IMR-90 (cell line): ENCODE data around the gene NAGLU. TPM values are rescaled to one million over a fixed set of nuclear protein-coding genes. Genes with fewer than 3 reads are reported as not detected.

ENCODE experiments used
- ATAC-seq: fragments of 200-7000 bp; cut with Tn5 transposase; 2 replicates; pipeline ENCODE4 v1.9.1; 2020; ENCODE audit warnings: low read depth, mild to moderate bottlenecking, moderate library complexity
- BruUV-seq: library from RNA; stranded (reverse); fragments of 400-500 nt; replicated peaks from 2 replicates; lab custom pipeline; 2021; lab: Mats Ljungman, UMichigan
- CTCF ChIA-PET: fragments of 300-600 bp; formaldehyde crosslinking; extraction: SDS; loops from one replicate; lab custom pipeline; 2021; ENCODE audit warnings: antibody characterized with exemption; lab: Yijun Ruan, JAX
- POLR2A ChIA-PET: fragments of 300-600 bp; sonication (Branson Sonifier 250); formaldehyde crosslinking; loops from one replicate; lab custom pipeline; 2022; ENCODE audit warnings: antibody characterized with exemption; ENCODE audit not compliant: unreplicated experiment; lab: Charles Lee
- DNase-seq: peaks from one replicate; pipeline ENCODE4 v3.0.0; 2013
- H2AFZ ChIP-seq: replicated peaks from 2 replicates; pipeline ENCODE3; 2013; ENCODE audit warnings: low read length, mild to moderate bottlenecking; ENCODE audit not compliant: poor library complexity
- H2AK5ac ChIP-seq: 2 replicates; pipeline ENCODE4 v1.6.1; 2013; ENCODE audit warnings: low read depth, low read length, inconsistent platforms
- H2AK9ac ChIP-seq: replicated peaks from 2 replicates; pipeline ENCODE3; 2013; ENCODE audit warnings: mild to moderate bottlenecking, low read depth, low read length, moderate library complexity; ENCODE audit not compliant: poor library complexity
- H2BK120ac ChIP-seq: 2 replicates; pipeline ENCODE4 v1.6.1; 2013; ENCODE audit warnings: low read depth, low read length, inconsistent platforms
- H2BK15ac ChIP-seq: 3 replicates; pipeline ENCODE4 v1.6.1; 2013; ENCODE audit warnings: low read depth, low read length, inconsistent platforms
- H2BK20ac ChIP-seq: 2 replicates; pipeline ENCODE4 v1.6.1; 2013; ENCODE audit warnings: low read depth, mild to moderate bottlenecking, inconsistent platforms, low read length, moderate library complexity
- H2BK5ac ChIP-seq: 2 replicates; pipeline ENCODE4 v1.6.1; 2013; ENCODE audit warnings: mild to moderate bottlenecking, low read depth, low read length, inconsistent platforms; ENCODE audit not compliant: poor library complexity, severe bottlenecking
- H3K14ac ChIP-seq: replicated peaks from 2 replicates; pipeline ENCODE4 v1.6.1; 2013; ENCODE audit warnings: low read depth, low read length, inconsistent platforms
- H3K18ac ChIP-seq: 2 replicates; pipeline ENCODE4 v1.6.1; 2013; ENCODE audit warnings: low read depth, low read length, control low read depth
- H3K23ac ChIP-seq: 2 replicates; pipeline ENCODE4 v1.6.1; 2013; ENCODE audit warnings: low read depth, low read length, inconsistent platforms
- H3K27ac ChIP-seq: 2 replicates; pipeline ENCODE4 v1.5.1; 2013; ENCODE audit warnings: mild to moderate bottlenecking, control low read depth, low read length; ENCODE audit not compliant: insufficient read depth
- H3K27me3 ChIP-seq: 2 replicates; pipeline ENCODE4 v1.6.1; 2013; ENCODE audit warnings: low read length; ENCODE audit not compliant: control insufficient read depth, insufficient read depth
- H3K36me3 ChIP-seq: 2 replicates; pipeline ENCODE4 v1.6.1; 2013; ENCODE audit warnings: low read length, mixed read lengths; ENCODE audit not compliant: control insufficient read depth, insufficient read depth
- H3K4ac ChIP-seq: 2 replicates; pipeline ENCODE4 v1.6.1; 2013; ENCODE audit warnings: low read depth, low read length, inconsistent platforms
- H3K4me1 ChIP-seq: 2 replicates; pipeline ENCODE4 v1.6.1; 2013; ENCODE audit warnings: low read length, mixed read lengths; ENCODE audit not compliant: control insufficient read depth, insufficient read depth
- H3K4me2 ChIP-seq: 2 replicates; pipeline ENCODE4 v1.6.1; 2013; ENCODE audit warnings: low read depth, mild to moderate bottlenecking, control low read depth, low read length, moderate library complexity
- H3K4me3 ChIP-seq: 2 replicates; pipeline ENCODE4 v1.5.1; 2013; ENCODE audit warnings: low read depth, mild to moderate bottlenecking, control low read depth, low read length, moderate library complexity; ENCODE audit not compliant: insufficient read depth
- H3K56ac ChIP-seq: 2 replicates; pipeline ENCODE4 v1.6.1; 2013; ENCODE audit warnings: low read length, inconsistent platforms; ENCODE audit not compliant: insufficient read depth; ENCODE audit errors: extremely low read depth
- H3K79me1 ChIP-seq, 2 experiments: 2 replicates each; pipeline ENCODE4 v1.6.1; 2013; ENCODE audit warnings: low read length in 2 of 2, inconsistent platforms in 1 of 2, low read depth in 1 of 2
- H3K9ac ChIP-seq: 2 replicates; pipeline ENCODE4 v1.6.1; 2013; ENCODE audit warnings: low read depth, low read length, control low read depth
- H3K9me1 ChIP-seq: 2 replicates; pipeline ENCODE4 v1.6.1; 2013; ENCODE audit warnings: low read length, inconsistent platforms; ENCODE audit not compliant: insufficient read depth
- H3K9me3 ChIP-seq: 2 replicates; pipeline ENCODE4 v1.6.1; 2013; ENCODE audit warnings: low read length; ENCODE audit not compliant: control insufficient read depth, insufficient read depth
- H4K20me1 ChIP-seq: 2 replicates; pipeline ENCODE4 v1.6.1; 2013; ENCODE audit warnings: low read length, inconsistent platforms; ENCODE audit not compliant: insufficient read depth
- H4K5ac ChIP-seq: 2 replicates; pipeline ENCODE4 v1.6.1; 2013; ENCODE audit warnings: mild to moderate bottlenecking, low read depth, low read length, control low read depth
- H4K8ac ChIP-seq, 2 experiments: 2 replicates each; pipeline ENCODE4 v1.6.1; 2013; ENCODE audit warnings: low read depth in 2 of 2, low read length in 2 of 2, control low read depth in 1 of 2, inconsistent platforms in 1 of 2
- H4K91ac ChIP-seq: 2 replicates; pipeline ENCODE4 v1.6.1; 2013; ENCODE audit warnings: low read depth, low read length, inconsistent platforms; ENCODE audit not compliant: insufficient read depth
- CEBPB ChIP-seq: IDR thresholded peaks from 2 replicates; pipeline ENCODE4 v1.6.1; 2012; ENCODE audit warnings: low read depth, low read length, improper control_type of control experiment
- CHD1 ChIP-seq: IDR thresholded peaks from 2 replicates; pipeline ENCODE4 v1.6.1; 2012; ENCODE audit warnings: low read depth, low read length, improper control_type of control experiment
- CTCF ChIP-seq: conservative IDR thresholded peaks from 2 replicates; pipeline ENCODE4 v1.5.1; 2012; ENCODE audit warnings: mild to moderate bottlenecking, low read depth, low read length, improper control_type of control experiment
- ELK1 ChIP-seq: fragments of 150-350 bp; IDR thresholded peaks from 2 replicates; pipeline ENCODE4 v1.6.1; 2016; ENCODE audit warnings: low read depth, mild to moderate bottlenecking, low read length, moderate library complexity, borderline replicate concordance
- POLR2A ChIP-seq: IDR thresholded peaks from 2 replicates; pipeline ENCODE4 v1.6.1; 2012; ENCODE audit warnings: mild to moderate bottlenecking, low read depth, low read length
- RCOR1 ChIP-seq: IDR thresholded peaks from 2 replicates; pipeline ENCODE4 v1.6.1; 2012; ENCODE audit warnings: mild to moderate bottlenecking, low read length, improper control_type of control experiment; ENCODE audit not compliant: insufficient replicate concordance
- RFX5 ChIP-seq: IDR thresholded peaks from 2 replicates; pipeline ENCODE4 v1.8.0; 2012; ENCODE audit warnings: low read depth, mild to moderate bottlenecking, low read length, moderate library complexity
- USF2 ChIP-seq: fragments of 150-350 bp; IDR thresholded peaks from 2 replicates; pipeline ENCODE4 v1.6.1; 2017; ENCODE audit warnings: mild to moderate bottlenecking, antibody characterized with exemption, low read length, low read depth
- WGBS, 2 experiments: methylation state at CpG; one replicate each; pipeline versions ENCODE4 v1.1.5 to v1.1.7; 2013; ENCODE audit warnings: missing lambda C conversion rate in 2 of 2; ENCODE audit not compliant: insufficient read length in 1 of 2; ENCODE audit errors: extremely low coverage in 2 of 2; 5-methylcytosine and 5-hydroxymethylcytosine counted together
- dilution Hi-C: fragments of 300-500 bp; cut with HindIII; formaldehyde crosslinking; loops from one replicate; pipeline ENCODE4 v1.14.3; 2018; ENCODE audit warnings: low sequenced_read_pairs; ENCODE audit not compliant: unreplicated experiment
- in situ Hi-C: fragments of 300-500 bp; cut with MboI; formaldehyde crosslinking; loops from 3 replicates; pipeline ENCODE4 v1.14.3; 2019; ENCODE audit warnings: low sequenced_read_pairs, inconsistent platforms, mixed read lengths
- intact Hi-C: fragments of 100-400 bp; cut with micrococcal nuclease; formaldehyde crosslinking; loops from 2 replicates; pipeline ENCODE4 v1.10.0; 2022
- polyA plus RNA-seq, 3 experiments: library from polyadenylated mRNA; depleted of rRNA; stranded (reverse); fragments of >200 nt; gene quantifications; 2 replicates each; pipeline ENCODE4 v1.2.3, GENCODE V29; 2012; ENCODE audit warnings: low replicate concordance in 1 of 3
- total RNA-seq: library from RNA; depleted of rRNA; stranded (reverse); fragments of >200 nt; gene quantifications from 2 replicates; pipeline ENCODE4 v1.2.3, GENCODE V29; 2012

The NAGLU gene
- total and polyA plus RNA-seq, 2 of the 4 experiments (the other 2 are of a cell fraction), result 6.5 to 29.2 TPM

- Histone ChIP-seq H3K4me1 (peaks cover 15% of the 10 kb centered on the region), H3K4ac (no peak overlapping the region), H2BK15ac (no peak overlapping the region), H3K36me3 (peaks cover 3% of the 10 kb centered on the region; the same call in 1 of the 2 replicates), H3K9ac (no peak overlapping the region), H2BK20ac (no peak overlapping the region), H3K9me1 (peaks cover 10% of the 10 kb centered on the region), H4K91ac (no peak overlapping the region), H4K20me1 (no peaks in the 10 kb centered on the region), H2BK5ac (no peak overlapping the region), H3K79me1 (peaks cover 28 to 42% of the 10 kb centered on the region in 2 experiments), H3K9me3 (no peaks in the 10 kb centered on the region), H3K23ac (no peak overlapping the region), H2AK9ac (no peak overlapping the region), H4K8ac (no peak overlapping the region), H2AK5ac (no peak overlapping the region), H3K4me3 (no peak overlapping the region), H3K56ac (no peak overlapping the region), H2BK120ac (no peak overlapping the region), H3K4me2 (no peak overlapping the region), H3K18ac (no peak overlapping the region), H3K27ac (no peak overlapping the region), H2AFZ (no peak overlapping the region), H4K5ac (no peak overlapping the region), H3K14ac (no peak overlapping the region), H3K27me3 (no peaks in the 10 kb centered on the region)
- dilution Hi-C loops (no loop called here), in situ Hi-C loops (no loop called here), intact Hi-C loops (no loop called here)
- WGBS, 2 experiments, result no CpG with 5 or more reads among the region's 6 CpGs
- TF ChIP-seq RFX5 (no peak), CHD1 (no peak), CTCF (no peak), POLR2A (no peak), ELK1 (no peak), USF2 (no peak), RCOR1 (no peak), CEBPB (no peak)
- ATAC-seq (no peak), DNase-seq (no peak)
- no TSS peak for BruUV-seq
- CTCF ChIA-PET, result no interaction called here
- POLR2A ChIA-PET, result no interaction called here
Measured at GRCh38 chr17:42559075-42559474, 23.0 kb downstream of the NAGLU start.
